Naive thymus-derived CD4-positive, alpha-beta T cell (primary cell): ENCODE measurements around the gene PLAAT1. TPM values are rescaled to one million over a fixed set of nuclear protein-coding genes. Genes with fewer than 3 reads are reported as not detected.

Experiments used
- ATAC-seq: fragments of 150-1000 bp; cut with Tn5 transposase; 2 replicates; pipeline ENCODE4 v1.10.0; 2021; ENCODE audit warnings: mild to moderate bottlenecking, moderate library complexity
- CTCF ChIA-PET: fragments of 350-600 bp; sonication (Branson Sonifier 250); formaldehyde crosslinking; loops from one replicate; lab custom pipeline; 2021; ENCODE audit warnings: antibody characterized with exemption; lab: Charles Lee
- POLR2A ChIA-PET: fragments of 350-600 bp; sonication (Branson Sonifier 250); formaldehyde crosslinking; loops from one replicate; lab custom pipeline; 2021; ENCODE audit warnings: antibody characterized with exemption, inconsistent platforms; lab: Charles Lee
- DNase-seq, 9 donors: peaks; one replicate each; pipeline versions ENCODE4 v3.0.0 to v3.0.0-alpha.2; 2020 to 2022; ENCODE audit warnings: mixed read lengths in 1 of 9
- H3K27ac ChIP-seq: one replicate; pipeline ENCODE4 v1.7.0; 2013; ENCODE audit warnings: mild to moderate bottlenecking, low read depth, low read length, moderate library complexity
- H3K27me3 ChIP-seq, 2 donors: one replicate each; pipeline ENCODE4 v1.7.0; 2013; ENCODE audit warnings: low read length in 2 of 2, mild to moderate bottlenecking in 2 of 2, moderate library complexity in 2 of 2; ENCODE audit not compliant: control insufficient read depth in 2 of 2, insufficient read depth in 2 of 2
- H3K36me3 ChIP-seq, 3 experiments: 1 replicate in 2 of 3; 2 replicates in 1 of 3; pipeline ENCODE4 v1.7.0; 2013; ENCODE audit warnings: low read length in 3 of 3, mild to moderate bottlenecking in 3 of 3, moderate library complexity in 1 of 3; ENCODE audit not compliant: insufficient read depth in 3 of 3, control insufficient read depth in 2 of 3
- H3K4me1 ChIP-seq, 2 donors: one replicate each; pipeline ENCODE4 v1.7.0; 2013; ENCODE audit warnings: low read length in 2 of 2, mild to moderate bottlenecking in 2 of 2, moderate library complexity in 1 of 2; ENCODE audit not compliant: control insufficient read depth in 2 of 2, insufficient read depth in 2 of 2
- H3K4me3 ChIP-seq: 2 replicates; pipeline ENCODE4 v1.7.0; 2013; ENCODE audit warnings: mild to moderate bottlenecking, low read length
- H3K9me3 ChIP-seq, 3 experiments: 1 replicate in 2 of 3; 2 replicates in 1 of 3; pipeline ENCODE4 v1.7.0; 2013; ENCODE audit warnings: low read length in 3 of 3; ENCODE audit not compliant: control insufficient read depth in 2 of 3
- H3K27ac Mint-ChIP-seq, 9 donors: one replicate each; pipeline ENCODE4 v1.8.0; 2020 to 2022; ENCODE audit warnings: mixed read lengths in 9 of 9, mild to moderate bottlenecking in 8 of 9, moderate library complexity in 5 of 9, inconsistent platforms in 2 of 9
- H3K27me3 Mint-ChIP-seq, 5 donors: one replicate each; pipeline ENCODE4 v1.8.0; 2021 to 2022; ENCODE audit warnings: mixed read lengths in 5 of 5, mild to moderate bottlenecking in 1 of 5
- H3K36me3 Mint-ChIP-seq, 5 donors: one replicate each; pipeline ENCODE4 v1.8.0; 2020 to 2022; ENCODE audit warnings: mixed read lengths in 5 of 5, mild to moderate bottlenecking in 3 of 5, inconsistent platforms in 1 of 5
- H3K4me1 Mint-ChIP-seq, 7 donors: one replicate each; pipeline ENCODE4 v1.8.0; 2020 to 2022; ENCODE audit warnings: mixed read lengths in 7 of 7, mild to moderate bottlenecking in 3 of 7, inconsistent platforms in 1 of 7
- H3K4me3 Mint-ChIP-seq, 10 donors: one replicate each; pipeline ENCODE4 v1.8.0; 2020 to 2022; ENCODE audit warnings: mild to moderate bottlenecking in 10 of 10, mixed read lengths in 10 of 10, moderate library complexity in 6 of 10, inconsistent platforms in 2 of 10
- H3K9me3 Mint-ChIP-seq, 11 donors: one replicate each; pipeline ENCODE4 v1.8.0; 2020 to 2022; ENCODE audit warnings: mixed read lengths in 11 of 11, mild to moderate bottlenecking in 4 of 11, inconsistent platforms in 1 of 11, moderate library complexity in 1 of 11
- intact Hi-C, 2 donors: fragments of 100-400 bp; cut with micrococcal nuclease; formaldehyde crosslinking; loops; one replicate each; pipeline ENCODE4 v1.15.1; 2023
- polyA plus RNA-seq, 2 donors: library from polyadenylated mRNA; unstranded; fragments of 300-500 nt; fragmentation: Illumina TruSeq; gene quantifications; one replicate each; pipeline ENCODE4 v1.2.3, GENCODE V29; 2021
- total RNA-seq, 6 experiments: library from RNA in 5 of 6; stranded (reverse) in 5 of 6; gene quantifications; 1 replicate in 5 of 6; 2 replicates in 1 of 6; pipeline ENCODE4 v1.2.3 and lab custom pipeline; 2021 to 2026

Gene PLAAT1
- total and polyA plus RNA-seq, 7 experiments from 2014 or later: not detected

DNA sequence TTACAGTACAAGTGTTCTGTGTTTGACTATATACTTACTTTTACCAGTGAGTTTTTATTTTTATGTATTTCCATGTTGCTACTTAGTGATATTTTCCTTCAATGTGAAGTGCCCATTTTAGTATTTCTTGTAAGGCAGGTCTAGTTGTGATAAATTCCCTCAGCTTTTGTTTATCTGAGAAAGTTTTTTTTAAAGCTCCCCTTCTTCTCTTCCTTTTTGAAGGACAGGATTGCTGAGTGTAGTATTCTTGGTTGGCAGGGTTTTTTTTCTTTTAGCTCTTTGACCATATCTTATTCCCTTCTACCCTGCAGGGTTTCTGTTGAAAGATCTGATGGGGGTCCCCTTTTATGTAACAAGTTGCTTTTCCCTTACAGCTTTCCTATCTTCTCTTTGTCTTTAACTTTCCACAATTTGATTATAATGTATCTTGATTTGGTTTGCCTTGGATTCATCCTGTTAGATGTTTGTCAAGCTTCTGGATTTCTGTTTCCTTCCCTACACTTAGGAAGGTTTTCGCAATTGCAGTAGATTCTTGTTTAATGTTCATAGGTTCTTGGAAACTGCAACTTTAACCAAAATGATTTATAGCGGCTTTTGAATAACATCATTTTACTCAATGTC, 7.9 kb downstream of the PLAAT1 start:
- POLR2A ChIA-PET: no interaction called here
- Mint-ChIP-seq H3K4me3 (no peak overlapping the region), H3K4me1 (no peaks in the 10 kb centered on the region), H3K9me3 (peaks cover 20 to 56% (median 33%) of the 10 kb centered on the region in 11 donors), H3K27me3 (peaks cover 0 to 21% (median 15%) of the 10 kb centered on the region in 5 donors), H3K27ac (no peak overlapping the region), H3K36me3 (peaks cover 0 to 15% (median 0%) of the 10 kb centered on the region in 5 donors)
- CTCF ChIA-PET: no interaction called here
- Histone ChIP-seq H3K4me1 (no peaks in the 10 kb centered on the region), H3K27ac (no peak overlapping the region), H3K9me3 (peaks cover 0 to 28% (median 0%) of the 10 kb centered on the region in 3 experiments), H3K27me3 (no peaks in the 10 kb centered on the region), H3K4me3 (no peak overlapping the region), H3K36me3 (no peaks in the 10 kb centered on the region)
- intact Hi-C loops: no loop called here
- ATAC-seq (no peak), DNase-seq (no peak)

DNA sequence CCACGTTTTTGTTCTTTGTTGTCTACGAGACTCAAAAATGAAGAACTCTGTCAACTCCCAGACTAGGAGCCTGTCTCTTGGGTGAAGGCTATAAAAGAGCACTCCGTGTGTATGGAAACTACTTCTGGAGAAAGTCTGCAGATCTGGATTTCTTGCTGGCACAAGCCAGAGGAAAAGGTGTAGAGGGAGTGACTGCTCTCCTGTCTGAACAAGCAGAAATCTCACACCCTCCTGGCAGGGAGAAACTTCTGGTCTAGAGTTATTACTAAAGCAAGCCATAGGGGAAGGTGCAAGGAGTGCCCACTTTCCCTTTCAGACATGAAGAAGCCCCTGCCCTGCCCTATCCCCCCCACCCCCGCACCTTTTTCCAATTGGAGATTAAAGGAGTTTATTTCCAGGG, 9.5 kb downstream of the PLAAT1 start:
- Histone ChIP-seq H3K27ac (no peak overlapping the region), H3K36me3 (no peaks in the 10 kb centered on the region), H3K4me1 (no peaks in the 10 kb centered on the region), H3K27me3 (no peaks in the 10 kb centered on the region), H3K4me3 (no peak overlapping the region), H3K9me3 (peaks cover 0 to 28% (median 0%) of the 10 kb centered on the region in 3 experiments)
- Mint-ChIP-seq H3K36me3 (peaks cover 0 to 15% (median 0%) of the 10 kb centered on the region in 5 donors), H3K4me1 (no peaks in the 10 kb centered on the region), H3K27me3 (peaks cover 0 to 20% (median 9%) of the 10 kb centered on the region in 5 donors), H3K9me3 (peaks cover 14 to 56% (median 29%) of the 10 kb centered on the region in 11 donors), H3K4me3 (no peak overlapping the region), H3K27ac (no peak overlapping the region)
- ATAC-seq (no peak), DNase-seq (no peak)
- ChIA-PET CTCF (no interaction called here), POLR2A (no interaction called here)
- intact Hi-C loops: no loop called here

DNA sequence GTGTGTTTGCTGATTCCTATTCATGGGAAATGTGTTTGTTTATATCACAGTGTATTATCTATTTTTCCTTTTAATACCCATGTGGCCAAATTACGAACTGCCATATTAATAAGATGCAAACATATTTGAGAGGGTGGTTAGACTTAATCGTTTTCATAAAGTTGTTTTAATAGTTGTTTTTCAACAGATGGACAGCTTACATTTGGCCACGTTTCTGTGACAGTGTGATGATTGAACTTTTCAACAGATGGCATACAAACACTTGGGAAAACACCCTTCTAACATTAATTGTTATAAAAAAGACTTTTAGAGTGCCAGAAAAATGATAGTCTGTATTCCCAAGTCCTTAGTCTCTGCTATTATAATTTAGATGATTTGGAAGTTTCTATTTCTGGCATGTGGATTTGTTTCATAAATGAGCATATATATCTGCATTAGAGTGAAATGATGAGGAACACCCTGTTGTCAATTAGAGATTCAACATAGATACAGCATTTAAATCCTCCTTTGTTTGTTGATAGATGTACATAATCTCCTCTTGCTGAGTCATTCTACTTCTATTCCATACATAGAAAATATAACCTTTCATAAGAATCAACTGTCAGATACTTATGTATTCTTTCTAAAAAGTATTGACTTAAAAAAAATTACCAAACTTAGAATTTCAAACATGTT, 13.1 kb downstream of the PLAAT1 start:
- H3K9me3 ChIP-seq: peaks cover 0 to 18% (median 0%) of the 10 kb centered on the region in 3 experiments
- H3K27me3 Mint-ChIP-seq: peaks cover 0 to 40% (median 21%) of the 10 kb centered on the region in 5 donors
- ChIA-PET POLR2A (no interaction called here), CTCF (no interaction called here)
- no peak overlapping the region for H3K27ac ChIP-seq
- DNase-seq (no peak), ATAC-seq (no peak)
- H3K4me1 Mint-ChIP-seq: no peaks in the 10 kb centered on the region
- no peaks in the 10 kb centered on the region for H3K36me3 ChIP-seq
- no peak overlapping the region for H3K4me3 ChIP-seq
- H3K27me3 ChIP-seq: no peaks in the 10 kb centered on the region
- H3K4me3 Mint-ChIP-seq: no peak overlapping the region
- H3K4me1 ChIP-seq: no peaks in the 10 kb centered on the region
- H3K36me3 Mint-ChIP-seq: peaks cover 0 to 2% (median 0%) of the 10 kb centered on the region in 5 donors
- H3K9me3 Mint-ChIP-seq: peaks cover 7 to 31% (median 18%) of the 10 kb centered on the region in 11 donors
- intact Hi-C loops: no loop called here
- no peak overlapping the region for H3K27ac Mint-ChIP-seq

DNA sequence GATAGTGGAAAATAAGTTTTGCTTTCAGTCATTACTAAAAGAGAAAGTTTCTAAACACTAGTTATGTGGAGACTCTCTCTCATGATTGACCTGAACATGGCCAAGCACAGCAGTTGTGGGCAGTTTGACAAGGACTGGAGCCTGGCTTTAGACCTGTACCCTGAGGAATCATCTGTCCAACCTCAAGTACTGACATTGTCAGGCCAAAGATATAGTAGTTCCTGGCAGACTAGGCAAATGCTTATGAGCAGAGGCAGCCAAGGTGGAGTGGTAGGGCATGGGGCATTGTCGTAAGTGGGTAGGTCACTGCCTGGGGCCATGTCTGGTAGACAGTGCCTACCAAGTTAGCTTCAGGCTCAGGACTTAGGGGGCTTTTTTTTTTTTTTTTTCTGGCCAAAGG, 20.9 kb downstream of the PLAAT1 start:
- no peaks in the 10 kb centered on the region for H3K4me1 Mint-ChIP-seq
- no peak overlapping the region for H3K27ac Mint-ChIP-seq
- Histone ChIP-seq H3K4me3 (no peak overlapping the region), H3K27ac (no peak overlapping the region), H3K4me1 (no peaks in the 10 kb centered on the region), H3K36me3 (no peaks in the 10 kb centered on the region), H3K27me3 (no peaks in the 10 kb centered on the region), H3K9me3 (no peaks in the 10 kb centered on the region)
- ChIA-PET POLR2A (no interaction called here), CTCF (no interaction called here)
- H3K36me3 Mint-ChIP-seq: no peaks in the 10 kb centered on the region
- H3K27me3 Mint-ChIP-seq: peaks cover 0 to 18% (median 4%) of the 10 kb centered on the region in 5 donors
- ATAC-seq: no peak
- no peak for DNase-seq
- no peaks in the 10 kb centered on the region for H3K9me3 Mint-ChIP-seq
- intact Hi-C loops: no loop called here
- H3K4me3 Mint-ChIP-seq: no peak overlapping the region

DNA sequence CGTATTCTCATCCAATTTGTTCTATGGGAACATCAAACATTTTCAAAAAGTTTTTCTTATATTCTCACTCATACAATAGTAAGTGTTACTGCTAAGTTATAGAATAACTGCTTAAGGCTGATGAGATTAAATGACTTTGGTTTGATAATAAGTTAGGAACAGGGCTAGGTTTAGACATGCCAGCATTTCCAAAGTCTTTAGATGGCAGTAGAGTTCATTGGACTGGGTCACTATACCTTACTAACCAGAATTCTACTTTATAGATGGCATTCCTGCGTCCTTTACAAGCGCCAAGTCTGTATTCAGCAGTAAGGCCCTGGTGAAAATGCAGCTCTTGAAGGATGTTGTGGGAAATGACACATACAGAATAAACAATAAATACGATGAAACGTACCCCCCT, 21.7 kb downstream of the PLAAT1 start:
- no peaks in the 10 kb centered on the region for H3K36me3 ChIP-seq
- DNase-seq: no peak
- H3K9me3 ChIP-seq: no peaks in the 10 kb centered on the region
- Mint-ChIP-seq H3K27me3 (peaks cover 0 to 11% (median 0%) of the 10 kb centered on the region in 5 donors), H3K4me1 (no peaks in the 10 kb centered on the region), H3K9me3 (peaks cover 0 to 1% (median 0%) of the 10 kb centered on the region in 11 donors), H3K27ac (no peak overlapping the region), H3K4me3 (no peak overlapping the region), H3K36me3 (no peaks in the 10 kb centered on the region)
- ChIA-PET POLR2A (no interaction called here), CTCF (no interaction called here)
- H3K27ac ChIP-seq: no peak overlapping the region
- intact Hi-C loops: no loop called here
- H3K4me1 ChIP-seq: no peaks in the 10 kb centered on the region
- H3K4me3 ChIP-seq: no peak overlapping the region
- no peaks in the 10 kb centered on the region for H3K27me3 ChIP-seq
- ATAC-seq: no peak

DNA sequence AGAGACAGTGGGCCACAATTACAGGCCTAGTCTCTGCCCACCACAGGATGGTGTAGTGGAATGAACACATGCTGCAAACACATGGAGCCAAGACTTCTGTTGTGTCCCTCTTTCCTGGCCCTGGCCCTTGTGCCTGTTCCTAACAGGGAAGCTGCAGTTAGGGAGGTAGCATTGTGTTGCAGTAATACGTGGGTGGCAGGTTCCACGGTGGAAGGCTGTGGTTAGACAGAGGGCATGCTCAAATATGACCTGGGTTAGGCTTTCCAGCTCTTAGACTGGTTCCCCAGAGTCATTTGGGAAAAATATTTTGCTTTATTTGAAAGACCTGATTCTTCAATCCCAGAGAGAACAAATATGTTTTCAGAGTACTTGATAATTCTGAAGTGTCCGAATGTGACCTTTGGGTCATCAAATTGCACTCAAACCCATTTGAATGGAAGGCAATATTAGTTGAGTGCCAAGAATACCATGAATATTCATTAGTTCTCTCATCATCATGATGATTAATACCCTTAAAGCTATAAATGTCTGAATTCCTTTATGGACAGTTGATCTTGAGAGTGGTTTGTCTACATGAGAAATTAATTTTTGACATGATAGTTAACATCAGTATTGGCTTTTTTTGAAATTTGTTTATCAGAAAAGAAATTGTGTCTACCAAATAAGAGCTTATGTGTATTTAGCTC, 28.5 kb downstream of the PLAAT1 start:
- H3K9me3 Mint-ChIP-seq: peaks cover 0 to 1% (median 0%) of the 10 kb centered on the region in 11 donors

More for the DNA sequence above, 28.5 kb downstream of the PLAAT1 start:
- Mint-ChIP-seq H3K36me3 (no peaks in the 10 kb centered on the region), H3K4me3 (no peak overlapping the region), H3K27ac (no peak overlapping the region), H3K4me1 (no peaks in the 10 kb centered on the region), H3K27me3 (peaks cover 0 to 10% (median 7%) of the 10 kb centered on the region in 5 donors)
- Histone ChIP-seq H3K9me3 (no peaks in the 10 kb centered on the region), H3K27ac (no peak overlapping the region), H3K4me1 (no peaks in the 10 kb centered on the region), H3K4me3 (no peak overlapping the region), H3K27me3 (no peaks in the 10 kb centered on the region), H3K36me3 (no peaks in the 10 kb centered on the region)
- CTCF ChIA-PET: no interaction called here
- POLR2A ChIA-PET: no interaction called here
- ATAC-seq (no peak), DNase-seq (no peak)
- intact Hi-C loops: no loop called here
